HG02798 (cell line): Measurements from ENCODE around the gene DMRTB1.

Source experiments
- ATAC-seq: cut with Tn5 transposase; IDR thresholded peaks from one replicate; pipeline ENCODE4 v1.9.1; 2021; ENCODE audit warnings: mild to moderate bottlenecking; ENCODE audit not compliant: unreplicated experiment, poor library complexity

The DMRTB1 gene

DNA sequence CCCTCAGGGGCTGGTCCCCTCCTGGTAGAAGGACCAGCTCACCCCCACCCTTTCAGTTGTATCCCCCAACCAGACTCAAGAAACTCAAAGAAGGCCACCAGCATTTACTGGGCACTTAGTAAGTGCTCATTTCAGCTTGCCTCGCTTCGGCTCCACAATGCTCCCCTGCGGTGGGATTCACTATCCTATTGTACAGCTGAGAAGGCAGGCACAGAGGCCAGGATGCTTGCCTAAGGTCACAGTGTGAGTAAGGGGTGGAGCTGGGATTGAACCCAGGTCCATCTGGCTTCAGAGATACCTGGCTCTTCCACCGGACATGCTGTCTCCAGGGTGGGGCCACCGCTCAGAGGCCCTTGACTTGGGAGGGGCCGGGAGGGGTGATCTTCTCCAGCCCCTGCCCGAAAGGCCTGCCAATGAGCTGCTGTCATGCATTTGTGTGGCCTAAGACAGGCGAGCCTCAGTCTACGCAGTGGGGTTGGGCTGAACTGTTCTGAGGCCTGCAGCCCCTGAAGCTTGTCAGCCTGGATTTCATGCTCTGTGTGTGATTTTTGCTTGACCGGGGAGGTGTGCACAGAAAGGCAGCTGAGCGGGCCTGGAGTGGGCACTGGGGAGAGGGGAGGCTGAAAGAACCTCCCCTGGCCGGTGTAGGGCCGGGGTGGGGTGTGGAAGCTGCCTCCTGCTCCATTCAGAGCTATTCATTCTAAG is 48.1 kb downstream of the DMRTB1 start:
- no peak for ATAC-seq

GRCh38 chr1:53508056-53508990 is 49.1 kb downstream of the DMRTB1 start:
- ATAC-seq, result no peak

DNA sequence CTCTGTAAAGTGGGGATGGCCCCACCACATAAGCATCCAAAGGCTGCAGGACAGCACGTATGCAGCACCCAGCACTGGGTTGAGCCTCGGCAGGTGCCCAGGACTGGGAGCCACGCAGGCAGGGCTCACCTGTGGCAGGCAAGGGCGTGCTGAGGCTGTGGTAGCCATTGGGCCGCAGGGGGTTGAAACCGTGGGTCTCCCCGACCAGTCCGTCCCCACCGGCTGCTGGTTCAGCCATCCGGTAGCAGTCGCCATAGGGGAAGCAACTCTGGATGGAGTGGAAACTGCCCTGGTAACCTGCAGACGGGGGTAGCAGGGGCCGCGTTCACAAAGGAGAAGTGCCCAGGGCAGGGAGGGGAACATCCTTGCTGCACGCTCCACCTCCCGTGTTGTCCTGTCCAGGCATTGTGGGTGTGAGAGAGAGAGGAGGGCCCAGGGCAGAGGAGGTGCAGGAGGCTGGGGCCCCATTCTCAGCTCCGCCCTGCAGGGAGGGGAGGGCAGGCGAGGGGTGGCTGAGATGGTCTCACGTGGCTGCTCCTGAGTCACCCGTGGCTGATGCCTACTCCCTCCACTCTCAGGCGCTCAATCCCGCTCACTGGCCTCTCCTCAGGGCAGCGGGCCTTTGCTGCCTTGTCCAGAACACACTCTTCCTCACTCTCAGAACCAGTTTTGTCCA is 49.9 kb downstream of the DMRTB1 start:
- ATAC-seq, result no peak

- ATAC-seq, result no peak
Observed at GRCh38 chr1:53509775-53510174, 50.6 kb downstream of the DMRTB1 start.

DNA sequence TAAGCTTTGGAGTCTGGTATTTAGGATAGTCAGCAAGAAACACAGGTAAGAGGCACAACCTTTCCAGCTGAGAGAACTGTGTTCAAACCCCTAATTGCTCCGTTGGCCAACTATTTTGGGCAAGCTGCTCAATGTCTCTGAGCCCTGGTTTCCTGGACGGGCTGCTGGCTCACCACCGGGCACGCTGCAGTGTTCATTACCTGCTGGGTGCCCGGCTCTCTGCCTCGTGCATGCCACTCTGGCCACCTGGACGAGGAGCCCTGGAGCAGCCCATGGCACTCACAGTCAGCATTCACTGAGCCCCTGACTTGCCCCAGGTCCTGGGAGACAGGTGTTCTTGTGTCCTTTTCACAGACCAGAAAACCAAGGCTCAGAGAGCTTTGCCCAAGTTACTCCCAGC is 51.0 kb downstream of the DMRTB1 start:
- ATAC-seq, result no peak

- no peak for ATAC-seq
Observed at GRCh38 chr1:53511323-53511932, 52.2 kb downstream of the DMRTB1 start.

DNA sequence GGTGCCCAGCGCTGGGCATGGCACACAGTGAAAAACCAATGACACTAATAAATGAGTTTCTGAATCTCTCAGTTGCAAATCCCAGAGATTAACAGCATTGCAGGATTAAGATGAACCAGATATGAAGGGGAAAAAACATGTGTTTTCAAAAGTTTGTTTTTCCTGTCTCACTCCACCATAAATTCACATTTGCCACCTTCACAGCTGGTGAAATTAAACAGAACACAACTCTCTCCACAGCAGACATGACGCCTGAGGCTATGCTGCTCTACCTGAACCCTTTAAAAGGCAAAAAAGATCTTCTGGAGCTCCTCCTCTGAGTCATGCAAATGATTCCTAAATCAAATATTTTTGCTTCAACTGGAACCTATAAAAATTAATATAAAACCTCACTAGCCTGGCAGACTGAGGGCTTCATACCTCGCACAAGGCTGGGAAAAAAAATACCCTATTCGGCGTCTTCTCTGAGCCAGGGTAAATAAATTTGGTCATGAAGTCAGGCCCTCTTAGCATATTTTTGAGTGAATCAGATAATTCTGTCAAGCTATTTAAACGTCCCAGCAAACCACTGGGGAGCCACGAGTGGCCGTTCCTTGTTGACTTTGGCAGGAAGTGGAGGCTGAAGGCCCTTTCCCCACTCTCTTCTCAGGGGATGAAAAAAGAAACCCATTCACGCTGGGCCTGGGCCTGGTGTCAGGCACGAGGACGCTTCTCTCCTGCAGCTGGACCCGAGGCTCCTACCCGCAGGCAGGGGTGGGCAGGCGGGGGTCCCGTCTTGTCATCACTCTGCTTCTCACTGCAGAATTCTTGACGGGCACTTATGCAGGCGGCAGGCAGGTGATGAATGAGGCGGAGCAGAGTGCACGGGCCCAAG is 53.0 kb downstream of the DMRTB1 start:
- no peak for ATAC-seq

- ATAC-seq, result no peak
Observed at GRCh38 chr1:53512807-53513755, 53.9 kb downstream of the DMRTB1 start.

DNA sequence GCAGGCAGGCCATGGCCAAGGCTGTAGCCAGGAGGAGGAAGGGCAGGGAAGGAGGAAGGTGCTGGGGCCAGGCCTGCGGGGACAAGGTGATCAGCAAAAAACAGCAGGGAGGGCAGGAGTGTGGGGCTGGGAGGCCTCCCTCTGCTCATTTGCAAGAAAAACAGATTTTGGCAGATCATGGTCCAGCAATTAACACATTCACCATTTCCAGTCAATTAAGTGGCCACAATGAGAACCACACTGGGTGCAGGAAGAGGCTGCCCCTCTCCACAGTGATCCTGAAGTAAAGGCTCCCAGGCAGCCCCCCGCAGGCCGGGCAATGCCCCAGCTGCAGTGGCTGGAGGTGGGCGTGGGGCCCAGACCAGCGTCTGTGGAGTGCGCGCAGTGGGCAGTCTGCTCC is 54.6 kb downstream of the DMRTB1 start:
- no peak for ATAC-seq

DNA sequence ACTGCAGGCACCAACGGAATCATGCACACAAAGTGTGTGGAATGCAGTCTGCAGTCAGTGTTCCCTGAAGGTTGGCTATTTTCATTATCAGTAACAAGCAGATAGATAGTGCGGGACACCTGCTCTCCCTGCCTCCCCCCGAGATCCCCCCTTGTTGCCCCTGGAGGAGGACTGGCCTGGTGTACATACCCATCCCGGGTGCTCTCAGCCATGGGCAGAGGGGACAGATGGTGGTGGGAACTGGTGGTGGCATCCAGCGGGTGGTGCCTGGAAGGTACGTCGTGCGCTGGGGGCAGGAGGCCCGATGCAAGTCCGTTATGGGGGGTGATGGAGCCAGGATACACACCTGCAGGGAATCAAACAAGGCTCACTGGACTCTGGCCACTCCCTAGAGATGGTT is 55.2 kb downstream of the DMRTB1 start:
- ATAC-seq, result no peak

DNA sequence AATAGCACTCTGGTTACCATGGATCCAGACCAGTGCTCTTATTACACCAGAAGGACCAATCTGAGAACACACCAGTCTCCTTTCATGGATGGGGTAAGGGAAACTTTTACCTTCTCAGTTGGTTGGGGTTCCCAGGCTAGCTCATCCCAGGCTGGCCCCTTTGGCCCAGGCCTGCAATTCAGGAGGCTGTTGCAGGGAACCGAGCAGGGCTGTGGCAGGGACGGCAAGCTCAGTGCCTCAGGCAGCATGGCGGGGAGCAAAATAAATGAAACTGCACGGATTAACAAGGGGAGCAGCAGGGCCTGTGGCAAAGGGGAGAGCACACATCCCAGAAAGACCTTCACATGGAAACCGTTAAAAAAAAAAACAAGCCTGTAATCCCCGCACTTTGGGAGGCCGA is 57.0 kb downstream of the DMRTB1 start:
- no peak for ATAC-seq
